ENCODE data around the gene TRUB2. TPM values are rescaled to one million over a fixed set of nuclear protein-coding genes. Genes with fewer than 3 reads are reported as not detected.
A peak's percentile ranks its signal among the peaks of the same experiment; 100 is the strongest.

The TRUB2 gene
- total RNA-seq, 1 experiment from 2014 or later = 33.2 TPM

DNA sequence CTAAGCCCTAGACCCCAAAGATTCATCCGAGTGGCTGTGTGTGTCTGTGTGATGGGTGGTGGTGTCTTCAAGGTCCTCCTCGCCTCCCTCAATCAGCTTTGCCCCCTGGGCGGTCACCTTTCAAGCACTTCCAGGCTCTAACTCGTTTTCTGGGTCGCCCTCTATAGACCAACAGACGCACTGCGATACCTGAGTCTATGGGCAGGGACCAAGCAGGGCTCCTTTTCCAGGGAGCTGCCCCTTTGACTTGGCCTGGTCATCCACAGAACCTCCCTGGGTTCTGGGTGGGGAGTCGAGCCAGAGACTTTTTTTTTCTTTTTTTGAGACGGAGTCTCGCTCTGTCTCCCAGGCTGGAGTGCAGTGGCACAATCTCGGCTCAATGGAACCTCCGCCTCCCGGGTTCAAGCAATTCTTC is 19.2 kb upstream of the TRUB2 start:
- peak; percentile 54 for ATAC-seq
- peak; percentile 81 for DNase-seq (ENCODE audit: low spot score)
- TF ChIP-seq NFE2L1 (CRISPR knock-in tag; IDR thresholded peaks at IDR 0.05) (no peak), ZNF423 (CRISPR knock-in tag; IDR thresholded peaks at IDR 0.05) (0 out of 2 replicates have a peak, but pooled peaks have one; percentile 40)
- TF ChIP-seq, protein P1, sequence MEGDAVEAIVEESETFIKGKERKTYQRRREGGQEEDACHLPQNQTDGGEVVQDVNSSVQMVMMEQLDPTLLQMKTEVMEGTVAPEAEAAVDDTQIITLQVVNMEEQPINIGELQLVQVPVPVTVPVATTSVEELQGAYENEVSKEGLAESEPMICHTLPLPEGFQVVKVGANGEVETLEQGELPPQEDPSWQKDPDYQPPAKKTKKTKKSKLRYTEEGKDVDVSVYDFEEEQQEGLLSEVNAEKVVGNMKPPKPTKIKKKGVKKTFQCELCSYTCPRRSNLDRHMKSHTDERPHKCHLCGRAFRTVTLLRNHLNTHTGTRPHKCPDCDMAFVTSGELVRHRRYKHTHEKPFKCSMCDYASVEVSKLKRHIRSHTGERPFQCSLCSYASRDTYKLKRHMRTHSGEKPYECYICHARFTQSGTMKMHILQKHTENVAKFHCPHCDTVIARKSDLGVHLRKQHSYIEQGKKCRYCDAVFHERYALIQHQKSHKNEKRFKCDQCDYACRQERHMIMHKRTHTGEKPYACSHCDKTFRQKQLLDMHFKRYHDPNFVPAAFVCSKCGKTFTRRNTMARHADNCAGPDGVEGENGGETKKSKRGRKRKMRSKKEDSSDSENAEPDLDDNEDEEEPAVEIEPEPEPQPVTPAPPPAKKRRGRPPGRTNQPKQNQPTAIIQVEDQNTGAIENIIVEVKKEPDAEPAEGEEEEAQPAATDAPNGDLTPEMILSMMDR (IDR thresholded peaks at IDR 0.05) = peak; percentile 42; the same call in 1 of the 2 replicates
- peak overlapping the region; percentile 85 for H3K4me3 Mint-ChIP-seq
- no peaks in the 10 kb centered on the region for H3K27me3 Mint-ChIP-seq (ENCODE audit: low read depth)
- H3K4me1 Mint-ChIP-seq = peaks cover 5% of the 10 kb centered on the region; the same call in 1 of the 2 replicates
- ChIA-PET POLR2A (interaction anchor here (0.6 to 1.2 kb wide), 4 partner anchors 9 to 167 kb away, joined by 3 to 6 read pairs (median 4); partner anchors contain the start of genes GOLGA2 and SWI5), CTCF (interaction anchor here (0.5 to 1.5 kb wide), 44 partner anchors 10 to 210 kb away, joined by 3 to 49 read pairs (median 5); partner anchors contain the start of genes BBLN, CERCAM, DNM1 and GLE1)
- H3K9me3 Mint-ChIP-seq = no peaks in the 10 kb centered on the region
- no peak overlapping the region for H3K27ac Mint-ChIP-seq
- H3K36me3 Mint-ChIP-seq = peaks cover 7% of the 10 kb centered on the region; the same call in 1 of the 2 replicates

DNA sequence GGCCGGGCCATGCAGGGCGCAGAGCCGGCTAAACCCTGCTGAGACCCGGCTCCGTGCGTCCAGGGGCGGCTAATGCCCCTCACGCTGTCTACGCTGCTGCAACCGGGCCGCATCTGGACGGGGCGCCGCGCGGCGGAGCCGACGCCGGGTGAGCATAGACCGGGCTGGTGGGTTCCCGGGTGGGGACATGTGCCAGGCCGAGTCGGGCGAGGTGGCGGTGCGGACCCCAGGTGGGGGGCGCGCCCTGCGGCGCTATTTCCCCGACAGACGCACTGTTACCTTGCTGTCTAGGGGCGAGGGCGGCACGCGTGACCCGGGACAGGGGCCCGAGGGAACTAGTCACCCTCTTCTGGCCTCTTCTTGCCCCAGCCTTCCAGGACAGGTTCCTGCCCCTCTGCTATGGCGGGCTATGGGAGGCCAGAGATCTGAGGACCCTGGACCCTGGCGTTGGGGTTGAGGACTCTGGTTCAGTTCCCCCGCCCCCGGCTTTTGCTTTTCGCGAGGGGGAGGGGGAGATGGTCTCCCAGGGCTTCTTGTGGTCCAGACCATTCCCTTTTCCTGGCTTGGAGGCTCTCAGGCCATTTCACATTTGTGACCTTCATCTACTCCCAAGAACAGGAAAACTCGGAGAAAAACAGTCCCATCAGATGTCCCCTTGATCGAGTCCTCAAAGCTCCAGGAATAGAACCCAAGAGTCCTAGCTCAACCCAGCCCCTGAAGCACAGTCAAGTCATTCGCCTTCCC is 18.6 kb upstream of the TRUB2 start:
- ChIA-PET POLR2A (interaction anchor here (0.6 to 1.2 kb wide), 4 partner anchors 9 to 167 kb away, joined by 3 to 6 read pairs (median 4); partner anchors contain the start of genes GOLGA2 and SWI5), CTCF (interaction anchor here (0.5 to 1.5 kb wide), 44 partner anchors 10 to 211 kb away, joined by 3 to 49 read pairs (median 5); partner anchors contain the start of genes BBLN, CERCAM, DNM1 and GLE1)
- Mint-ChIP-seq H3K4me1 (peaks cover 5% of the 10 kb centered on the region; the same call in 1 of the 2 replicates), H3K9me3 (no peaks in the 10 kb centered on the region), H3K36me3 (peaks cover 7% of the 10 kb centered on the region; the same call in 1 of the 2 replicates), H3K27ac (no peak overlapping the region), H3K4me3 (peak overlapping the region; percentile 85), H3K27me3 (ENCODE audit: low read depth) (no peaks in the 10 kb centered on the region)
- peak; percentile 36 for DNase-seq (ENCODE audit: low spot score)
- TF ChIP-seq ZNF219 (CRISPR knock-in tag; IDR thresholded peaks at IDR 0.05; ENCODE audit: borderline replicate concordance) (no peak), TCF7 (CRISPR knock-in tag; IDR thresholded peaks at IDR 0.05; ENCODE audit: low read depth) (no peak)
- TF ChIP-seq, protein P2, sequence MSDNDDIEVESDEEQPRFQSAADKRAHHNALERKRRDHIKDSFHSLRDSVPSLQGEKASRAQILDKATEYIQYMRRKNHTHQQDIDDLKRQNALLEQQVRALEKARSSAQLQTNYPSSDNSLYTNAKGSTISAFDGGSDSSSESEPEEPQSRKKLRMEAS (CRISPR knock-in tag; IDR thresholded peaks at IDR 0.05) = 0 out of 2 replicates have a peak, but pooled peaks have one; percentile 42
- TF ChIP-seq, protein P3, sequence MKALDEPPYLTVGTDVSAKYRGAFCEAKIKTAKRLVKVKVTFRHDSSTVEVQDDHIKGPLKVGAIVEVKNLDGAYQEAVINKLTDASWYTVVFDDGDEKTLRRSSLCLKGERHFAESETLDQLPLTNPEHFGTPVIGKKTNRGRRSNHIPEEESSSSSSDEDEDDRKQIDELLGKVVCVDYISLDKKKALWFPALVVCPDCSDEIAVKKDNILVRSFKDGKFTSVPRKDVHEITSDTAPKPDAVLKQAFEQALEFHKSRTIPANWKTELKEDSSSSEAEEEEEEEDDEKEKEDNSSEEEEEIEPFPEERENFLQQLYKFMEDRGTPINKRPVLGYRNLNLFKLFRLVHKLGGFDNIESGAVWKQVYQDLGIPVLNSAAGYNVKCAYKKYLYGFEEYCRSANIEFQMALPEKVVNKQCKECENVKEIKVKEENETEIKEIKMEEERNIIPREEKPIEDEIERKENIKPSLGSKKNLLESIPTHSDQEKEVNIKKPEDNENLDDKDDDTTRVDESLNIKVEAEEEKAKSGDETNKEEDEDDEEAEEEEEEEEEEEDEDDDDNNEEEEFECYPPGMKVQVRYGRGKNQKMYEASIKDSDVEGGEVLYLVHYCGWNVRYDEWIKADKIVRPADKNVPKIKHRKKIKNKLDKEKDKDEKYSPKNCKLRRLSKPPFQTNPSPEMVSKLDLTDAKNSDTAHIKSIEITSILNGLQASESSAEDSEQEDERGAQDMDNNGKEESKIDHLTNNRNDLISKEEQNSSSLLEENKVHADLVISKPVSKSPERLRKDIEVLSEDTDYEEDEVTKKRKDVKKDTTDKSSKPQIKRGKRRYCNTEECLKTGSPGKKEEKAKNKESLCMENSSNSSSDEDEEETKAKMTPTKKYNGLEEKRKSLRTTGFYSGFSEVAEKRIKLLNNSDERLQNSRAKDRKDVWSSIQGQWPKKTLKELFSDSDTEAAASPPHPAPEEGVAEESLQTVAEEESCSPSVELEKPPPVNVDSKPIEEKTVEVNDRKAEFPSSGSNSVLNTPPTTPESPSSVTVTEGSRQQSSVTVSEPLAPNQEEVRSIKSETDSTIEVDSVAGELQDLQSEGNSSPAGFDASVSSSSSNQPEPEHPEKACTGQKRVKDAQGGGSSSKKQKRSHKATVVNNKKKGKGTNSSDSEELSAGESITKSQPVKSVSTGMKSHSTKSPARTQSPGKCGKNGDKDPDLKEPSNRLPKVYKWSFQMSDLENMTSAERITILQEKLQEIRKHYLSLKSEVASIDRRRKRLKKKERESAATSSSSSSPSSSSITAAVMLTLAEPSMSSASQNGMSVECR (CRISPR knock-in tag; IDR thresholded peaks at IDR 0.05; ENCODE audit: borderline replicate concordance) = 0 out of 2 replicates have a peak, but pooled peaks have one; percentile 30
- peak; percentile 27 for ATAC-seq

DNA sequence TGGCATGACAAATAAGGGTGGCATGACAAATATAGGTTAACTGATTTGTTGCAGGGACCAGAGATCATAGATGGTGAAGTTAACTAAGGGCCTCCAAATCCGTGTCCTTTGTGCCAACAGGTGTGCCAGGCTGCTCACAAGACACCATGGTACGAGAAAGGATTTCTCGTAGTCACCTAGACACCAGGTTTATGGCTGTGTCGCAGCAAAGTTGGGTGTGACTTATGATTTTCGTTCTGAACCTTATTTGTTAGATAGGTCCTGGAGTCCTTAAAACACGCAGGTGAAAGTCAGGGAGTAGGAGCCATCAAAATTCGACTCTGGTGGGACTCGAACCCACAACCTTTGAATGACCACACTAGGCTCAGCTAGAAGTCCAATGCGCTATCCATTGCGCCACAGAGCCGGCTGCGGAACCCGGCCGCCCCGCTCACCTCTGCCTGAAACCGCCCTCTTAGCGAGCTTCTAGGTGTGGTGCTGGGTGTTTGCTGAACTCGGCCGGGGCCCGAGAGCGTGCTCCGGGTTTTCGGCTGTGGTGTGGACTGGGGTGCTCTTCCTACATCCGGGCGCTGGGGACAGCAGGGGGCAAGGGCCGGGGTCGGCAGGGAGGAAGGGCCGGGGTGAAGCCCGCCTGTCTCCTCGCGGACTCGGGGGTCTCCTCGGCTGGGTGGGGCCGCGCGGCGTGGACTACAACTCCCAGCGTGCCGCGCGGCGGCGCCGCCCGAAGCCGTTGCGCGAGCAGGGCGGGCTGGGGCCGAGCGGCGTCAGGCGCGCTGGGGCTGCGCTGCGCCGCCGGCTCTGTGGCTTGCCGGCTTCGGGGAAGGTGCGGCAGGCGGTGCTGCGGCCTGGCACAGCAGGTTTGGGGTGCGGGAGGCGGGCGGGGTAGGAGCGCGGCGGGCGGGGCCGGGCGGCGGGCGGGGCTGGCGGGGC is 17.8 kb upstream of the TRUB2 start, which contains the start of gene SLC27A4:
Gene SLC27A4, plus strand, starts transcription at position 767 of the 930 bp plus-strand sequence. CDS start 2,606 bp downstream, outside the sequence.
- ChIA-PET CTCF (interaction anchor here (0.6 to 2.0 kb wide), 7 partner anchors 22 to 99 kb away, joined by 3 to 12 read pairs (median 3); no protein-coding TSS in a partner anchor), POLR2A (no interaction called here)
- peaks cover 7% of the 10 kb centered on the region; the same call in 1 of the 2 replicates for H3K36me3 Mint-ChIP-seq
- ATAC-seq = peak; percentile 85
- H3K4me1 Mint-ChIP-seq = peaks cover 5% of the 10 kb centered on the region; the same call in 1 of the 2 replicates
- peak; percentile 91 for DNase-seq (ENCODE audit: low spot score)
- peak within 1 kb of the TSS; percentile 84 for H3K27ac Mint-ChIP-seq
- H3K27me3 Mint-ChIP-seq (ENCODE audit: low read depth) = no peaks in the 10 kb centered on the region
- peak within 1 kb of the TSS; percentile 87 for H3K4me3 Mint-ChIP-seq
- no peaks in the 10 kb centered on the region for H3K9me3 Mint-ChIP-seq
- no peak for TF ChIP-seq NR1H2 (CRISPR knock-in tag; IDR thresholded peaks at IDR 0.05)
- TF ChIP-seq, protein P3 (CRISPR knock-in tag; IDR thresholded peaks at IDR 0.05; ENCODE audit: borderline replicate concordance) = no peak
- TF ChIP-seq NR2C2 (CRISPR knock-in tag; IDR thresholded peaks at IDR 0.05) = no peak
- TF ChIP-seq GRHL2 (CRISPR knock-in tag; IDR thresholded peaks at IDR 0.05; ENCODE audit: insufficient replicate concordance, severe bottlenecking) = no peak
- TF ChIP-seq ZNF121 (CRISPR knock-in tag; IDR thresholded peaks at IDR 0.05) = no peak
- TF ChIP-seq ZNF671 (CRISPR knock-in tag; IDR thresholded peaks at IDR 0.05) = no peak
- TF ChIP-seq EMX1 (CRISPR knock-in tag; IDR thresholded peaks at IDR 0.05) = 0 out of 2 replicates have a peak, but pooled peaks have one; percentile 47
- TF ChIP-seq, protein P2 (CRISPR knock-in tag; IDR thresholded peaks at IDR 0.05) = peak; percentile 27; the same call in 1 of the 2 replicates
- no peak for TF ChIP-seq ZNF317 (CRISPR knock-in tag; IDR thresholded peaks at IDR 0.05; ENCODE audit: borderline replicate concordance, low read depth)
- TF ChIP-seq ZNF423 (CRISPR knock-in tag; IDR thresholded peaks at IDR 0.05) = peak; percentile 61; the same call in 1 of the 2 replicates
- TF ChIP-seq ZNF396 (CRISPR knock-in tag; IDR thresholded peaks at IDR 0.05; ENCODE audit: borderline replicate concordance) = no peak
